LHCN-M2 (cell line): Measurements from ENCODE around the gene RRP8. TPM values are rescaled to one million over a fixed set of nuclear protein-coding genes. Genes with fewer than 3 reads are reported as not detected.

Experiments used
- DNase-seq: peaks from one replicate; pipeline ENCODE4 v3.0.0-alpha.2; 2012; ENCODE audit warnings: low read depth
- total RNA-seq: library from RNA; depleted of rRNA; stranded (reverse); fragments of >200 nt; gene quantifications from 2 replicates; pipeline ENCODE4 v1.2.3, GENCODE V29; 2014

Gene RRP8
- total RNA-seq, 1 experiment from 2014 or later: 19.5 TPM

- DNase-seq: no peak
These were observed 13.9 kb upstream of the RRP8 start for GRCh38 chr11:6617315-6617781.

GRCh38 chr11:6616596-6617250 is 13.3 kb upstream of the RRP8 start:
- DNase-seq: no peak

GRCh38 chr11:6615882-6616585 is 12.6 kb upstream of the RRP8 start:
- no peak for DNase-seq

- no peak for DNase-seq
These were observed 11.6 kb upstream of the RRP8 start for GRCh38 chr11:6615046-6615445.

- DNase-seq: no peak
These were observed 11.0 kb upstream of the RRP8 start for GRCh38 chr11:6614446-6614845.

GRCh38 chr11:6613496-6613895 is 10.1 kb upstream of the RRP8 start:
- no peak for DNase-seq

- peak; percentile 94 for DNase-seq
These were observed 9.0 kb upstream of the RRP8 start, which contains the start of gene TAF10 for GRCh38 chr11:6612213-6613041. TAF10 (minus strand) TSS chr11:6612216; CDS start chr11:6612189, 27 bp downstream.

- no peak for DNase-seq
These were observed 8.5 kb upstream of the RRP8 start for GRCh38 chr11:6611963-6612212.

GRCh38 chr11:6611092-6611962 is 7.9 kb upstream of the RRP8 start:
- peak; percentile 19 for DNase-seq

- DNase-seq: no peak
These were observed 7.2 kb upstream of the RRP8 start for GRCh38 chr11:6610591-6610990.

- DNase-seq: no peak
These were observed 6.1 kb upstream of the RRP8 start for GRCh38 chr11:6609502-6610015.

GRCh38 chr11:6608726-6609501 is 5.5 kb upstream of the RRP8 start:
- peak; percentile 11 for DNase-seq

- DNase-seq: no peak
These were observed 4.6 kb upstream of the RRP8 start for GRCh38 chr11:6608011-6608410.

GRCh38 chr11:6607190-6607795 is 3.9 kb upstream of the RRP8 start:
- peak; percentile 26 for DNase-seq

- peak; percentile 90 for DNase-seq
These were observed 3.2 kb upstream of the RRP8 start for GRCh38 chr11:6606471-6607189.

- no peak for DNase-seq
These were observed 1.4 kb upstream of the RRP8 start for GRCh38 chr11:6604790-6605189.

- DNase-seq: peak; percentile 66
These were observed 738 bp upstream of the RRP8 start for GRCh38 chr11:6604081-6604626.

GRCh38 chr11:6602096-6602940 is 1.1 kb downstream of the RRP8 start:
- no peak for DNase-seq
